GM19035 (cell line): ENCODE results near the gene PRSS22.
"Not testable (repeated sequence)": the region's sequence is repeated elsewhere in the genome, so short reads cannot be mapped to it uniquely, and the experiment has no call there.

Experiments used
- ATAC-seq: cut with Tn5 transposase; IDR thresholded peaks from one replicate; pipeline ENCODE4 v1.9.1; 2021; ENCODE audit not compliant: unreplicated experiment

PRSS22 gene, protein sequence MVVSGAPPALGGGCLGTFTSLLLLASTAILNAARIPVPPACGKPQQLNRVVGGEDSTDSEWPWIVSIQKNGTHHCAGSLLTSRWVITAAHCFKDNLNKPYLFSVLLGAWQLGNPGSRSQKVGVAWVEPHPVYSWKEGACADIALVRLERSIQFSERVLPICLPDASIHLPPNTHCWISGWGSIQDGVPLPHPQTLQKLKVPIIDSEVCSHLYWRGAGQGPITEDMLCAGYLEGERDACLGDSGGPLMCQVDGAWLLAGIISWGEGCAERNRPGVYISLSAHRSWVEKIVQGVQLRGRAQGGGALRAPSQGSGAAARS

DNA sequence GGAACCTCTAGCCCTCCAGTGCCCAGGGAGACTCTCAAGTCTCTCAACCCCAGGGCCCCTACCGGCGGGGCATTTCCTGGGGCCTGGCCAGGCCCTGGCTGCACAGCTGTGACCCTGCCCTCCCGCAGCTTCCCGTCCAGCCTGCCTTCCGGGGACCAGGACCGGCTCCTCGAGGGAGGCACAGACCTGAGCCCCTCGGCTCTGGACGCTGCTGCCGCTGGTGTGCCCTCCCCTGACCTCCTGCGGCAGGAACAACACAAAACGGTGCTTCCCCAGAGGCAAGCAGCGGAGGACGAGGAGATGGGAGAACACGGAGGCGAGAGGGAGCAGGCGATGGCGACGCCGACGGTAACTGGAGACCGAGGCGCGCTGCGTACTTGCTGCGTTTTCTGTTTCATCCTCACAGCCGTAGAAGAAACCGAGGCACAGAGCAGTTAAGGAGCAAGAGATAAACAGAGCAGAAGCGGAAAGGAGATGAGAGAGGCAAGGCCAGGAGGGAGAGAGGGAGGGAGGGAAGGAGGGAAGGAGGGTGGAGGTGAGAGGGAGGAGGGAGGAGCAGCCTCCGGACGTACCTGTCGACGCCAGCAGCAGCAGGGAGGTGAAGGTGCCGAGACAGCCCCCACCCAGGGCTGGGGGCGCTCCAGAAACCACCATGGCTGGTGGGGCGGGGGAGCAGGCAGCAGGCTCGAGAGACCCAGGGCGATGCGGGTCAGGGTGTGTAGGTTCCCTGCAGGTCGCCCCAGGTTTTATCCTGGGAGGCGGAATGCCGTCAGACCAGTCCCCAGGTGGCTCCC lies at the start of gene PRSS22:
Gene PRSS22 (minus strand): TSS at position 720 of the 794 bp plus-strand sequence. CDS start 66 bp downstream, at position 654.
- no peak for ATAC-seq

DNA sequence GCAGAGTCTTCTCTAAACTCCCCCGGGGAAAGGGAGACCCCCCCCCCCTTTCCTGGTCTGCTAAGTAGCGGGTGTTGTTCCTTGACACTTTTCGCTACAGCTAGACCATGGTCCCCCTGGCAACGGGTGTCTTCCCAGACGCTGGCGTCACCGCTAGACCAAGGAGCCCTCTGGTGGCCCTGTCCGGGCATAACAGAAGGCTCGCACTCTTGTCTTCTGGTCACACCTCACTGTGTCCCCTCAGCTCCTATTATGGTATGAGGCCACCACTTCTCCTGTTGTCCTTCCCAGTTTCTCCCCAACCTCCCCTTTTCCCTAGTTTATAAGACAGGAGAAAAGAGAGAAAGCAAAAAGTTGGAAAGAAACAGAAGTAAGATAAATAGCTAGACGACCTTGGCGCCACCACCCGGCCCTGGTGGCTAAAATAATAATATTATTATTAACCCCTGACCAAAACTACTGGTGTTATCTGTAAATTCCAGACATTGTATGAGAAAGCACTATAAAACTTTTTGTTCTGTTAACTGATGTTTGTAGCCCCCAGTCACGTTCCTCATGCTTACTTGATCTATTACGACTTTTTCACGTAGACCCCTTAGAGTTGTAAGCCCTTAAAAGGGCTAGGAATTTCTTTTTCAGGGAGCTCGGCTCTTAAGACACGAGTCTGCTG lies 49.2 kb upstream of the PRSS22 start:
- not testable (repeated sequence) for ATAC-seq

DNA sequence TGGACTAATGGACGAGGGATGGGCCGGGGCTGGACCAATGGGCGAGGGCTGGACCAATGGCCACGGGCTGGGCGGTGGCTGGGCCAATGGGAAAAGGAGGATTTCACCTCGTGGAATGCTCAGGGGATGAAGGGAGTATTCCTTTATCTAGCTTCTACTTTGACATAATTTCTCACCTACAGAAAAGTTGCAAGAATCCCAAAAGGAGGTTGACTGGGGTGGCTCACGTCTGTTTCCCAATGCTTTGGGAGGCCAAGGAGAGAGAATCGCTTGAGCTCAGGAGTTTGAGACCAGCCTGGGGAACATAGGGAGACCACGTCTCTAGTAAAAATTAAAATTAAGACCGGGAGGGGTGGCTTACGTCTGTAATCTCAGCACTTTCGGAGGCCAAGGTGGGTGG lies 48.0 kb upstream of the PRSS22 start:
- no peak for ATAC-seq

DNA sequence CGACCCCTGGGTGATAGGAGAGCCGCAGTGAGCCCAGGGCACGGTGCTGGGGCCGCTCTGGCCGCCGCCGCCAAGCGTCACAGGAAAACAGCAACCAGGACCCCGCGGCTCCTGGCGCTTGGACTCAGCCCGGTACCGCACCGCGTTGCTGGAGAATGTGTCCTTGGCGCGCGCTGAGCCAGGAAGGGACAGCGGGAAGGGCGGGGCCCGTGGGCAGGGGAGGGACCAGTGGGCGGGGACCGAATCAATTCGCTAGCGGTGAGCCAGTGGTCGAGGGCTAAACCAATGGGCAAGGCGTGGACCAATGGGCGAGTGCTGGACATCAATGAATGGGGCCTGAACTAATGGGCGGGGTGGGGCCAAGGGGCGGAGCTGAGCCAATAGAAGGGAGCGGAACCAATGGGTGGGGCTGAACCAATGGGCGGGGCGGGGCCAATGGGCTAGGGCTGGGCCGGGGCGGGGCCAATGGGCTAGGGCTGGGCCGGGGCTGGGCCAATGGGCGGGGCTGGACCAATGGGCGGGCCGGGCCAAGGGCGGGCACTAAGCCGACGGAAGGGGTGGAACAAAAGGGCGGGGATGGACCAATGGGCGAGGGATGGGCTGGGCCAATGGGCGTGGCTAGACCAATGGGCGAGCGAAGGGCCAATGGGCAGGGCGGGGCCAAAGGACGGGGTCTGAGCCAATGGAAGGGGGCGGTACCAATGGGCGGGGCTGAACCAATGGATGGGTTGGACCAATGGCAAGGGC lies 47.4 kb upstream of the PRSS22 start:
- ATAC-seq: peak; percentile 68

DNA sequence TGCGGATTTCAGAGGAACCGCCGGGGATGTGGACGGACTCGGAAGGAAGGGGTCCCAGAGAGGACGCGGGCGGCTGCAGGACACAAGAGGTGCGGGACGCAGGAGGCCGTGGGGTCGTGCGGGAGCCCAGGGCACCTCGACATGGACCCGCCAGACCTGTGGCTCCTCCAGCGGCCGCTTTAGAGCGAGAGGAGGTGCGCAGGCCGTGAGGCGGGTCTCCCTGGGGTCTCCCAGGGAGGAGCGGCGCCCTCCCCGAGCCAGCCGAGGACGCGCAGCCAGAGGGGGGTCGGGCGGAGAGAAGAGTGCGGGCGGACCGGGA lies 46.9 kb upstream of the PRSS22 start:
- no peak for ATAC-seq

DNA sequence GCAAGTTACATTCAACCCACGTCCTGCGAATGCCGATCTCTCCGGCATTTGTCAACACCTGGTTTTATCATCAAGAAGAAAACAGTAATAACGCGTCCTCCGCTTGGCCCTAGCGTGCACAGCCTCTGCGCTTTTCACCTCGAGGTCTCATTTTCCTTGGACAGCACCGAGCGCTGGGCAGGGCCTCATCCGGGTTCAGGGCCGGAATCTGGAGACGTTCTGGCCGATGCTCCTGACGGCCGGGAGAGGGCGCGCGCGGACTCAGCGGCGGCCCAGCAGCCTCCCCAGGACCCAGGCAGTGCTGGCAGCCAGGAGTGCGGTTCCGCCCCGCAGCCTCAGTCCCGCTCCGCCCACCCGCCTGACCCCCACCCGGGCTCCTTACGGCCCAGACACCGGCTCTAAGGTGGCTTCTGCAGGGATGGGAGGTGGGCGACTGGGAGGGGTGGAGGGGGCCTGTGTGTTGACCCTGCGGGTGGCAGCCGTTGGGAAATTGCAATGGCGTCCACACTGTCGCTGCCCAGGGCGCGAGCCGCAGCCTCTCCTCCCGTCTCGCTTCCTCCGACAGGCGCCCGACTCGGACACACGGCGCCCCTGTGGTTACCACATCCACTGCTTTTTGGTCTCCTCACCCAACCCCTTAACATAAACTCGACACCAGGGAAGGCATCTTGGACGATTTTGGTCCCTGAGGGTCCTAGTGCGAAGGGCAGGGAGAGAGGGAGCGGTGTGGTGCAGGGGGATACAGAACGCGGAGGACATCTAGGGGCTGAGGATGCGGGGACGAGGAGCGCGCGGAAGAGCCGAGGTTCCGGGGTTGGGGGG lies 46.3 kb upstream of the PRSS22 start:
- ATAC-seq: peak; percentile 42

DNA sequence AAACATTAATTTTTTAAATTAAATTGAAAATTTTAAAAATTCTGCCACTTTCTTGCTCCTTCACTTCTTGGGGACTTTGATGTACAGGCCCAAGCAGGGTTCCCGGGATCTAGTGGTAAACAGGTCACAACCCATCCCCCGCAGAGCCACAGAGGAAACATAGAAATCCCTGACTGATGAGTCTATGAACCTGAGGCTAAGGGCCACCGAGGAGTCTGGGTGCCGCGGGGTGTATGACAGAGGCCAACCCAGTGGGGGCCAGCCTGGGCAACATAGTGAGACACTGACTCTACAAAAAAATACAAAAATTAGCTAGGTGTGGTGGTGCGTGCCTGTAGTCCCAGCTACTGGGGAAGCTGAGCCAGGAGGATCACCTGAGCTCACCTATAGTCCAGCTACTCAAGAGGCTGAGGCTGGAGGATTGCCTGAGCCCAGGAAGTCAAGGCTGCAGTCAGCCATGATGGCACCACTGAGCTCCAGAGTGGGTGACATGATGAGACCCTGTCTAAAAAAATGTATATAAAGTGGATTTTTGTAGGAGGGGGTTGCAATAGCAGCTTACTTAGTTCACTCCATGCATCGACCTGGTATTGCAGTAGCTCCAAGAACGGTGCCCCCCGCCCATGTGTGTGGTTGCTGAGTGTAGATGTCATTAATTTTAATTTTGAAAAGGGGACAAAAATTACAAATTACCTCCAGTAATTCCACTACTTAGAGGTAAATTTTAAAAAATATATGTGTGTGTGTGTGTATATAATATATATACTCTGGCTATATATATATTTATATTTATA lies 44.6 kb upstream of the PRSS22 start:
- no peak for ATAC-seq

DNA sequence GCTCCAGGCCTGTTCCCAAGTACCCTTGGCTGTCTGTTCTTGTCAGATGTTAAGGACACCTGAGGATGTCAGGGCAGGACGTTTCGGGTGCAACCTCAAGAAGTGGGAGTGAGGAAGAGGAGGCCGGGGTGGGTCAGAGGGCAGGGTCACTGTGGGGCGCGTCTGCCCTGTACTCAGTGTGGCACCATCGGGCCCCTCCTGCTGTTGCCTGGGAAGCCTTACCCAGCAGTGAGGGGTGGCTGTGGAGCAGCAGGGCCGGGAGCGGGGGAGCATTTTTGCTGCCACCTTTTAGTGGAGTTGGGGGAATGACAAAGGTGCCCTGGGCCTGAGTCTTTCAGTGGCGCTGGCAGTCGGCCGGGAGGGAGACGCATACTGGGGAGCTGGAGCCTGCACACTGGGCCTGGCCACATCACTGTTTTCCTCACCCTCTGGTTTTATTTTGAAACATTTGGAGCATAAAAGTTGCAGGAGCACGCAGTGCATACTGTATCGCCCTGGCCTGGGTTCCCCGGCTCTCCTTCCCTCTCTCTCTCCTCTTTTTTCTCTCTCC lies 42.6 kb upstream of the PRSS22 start:
- no peak for ATAC-seq

DNA sequence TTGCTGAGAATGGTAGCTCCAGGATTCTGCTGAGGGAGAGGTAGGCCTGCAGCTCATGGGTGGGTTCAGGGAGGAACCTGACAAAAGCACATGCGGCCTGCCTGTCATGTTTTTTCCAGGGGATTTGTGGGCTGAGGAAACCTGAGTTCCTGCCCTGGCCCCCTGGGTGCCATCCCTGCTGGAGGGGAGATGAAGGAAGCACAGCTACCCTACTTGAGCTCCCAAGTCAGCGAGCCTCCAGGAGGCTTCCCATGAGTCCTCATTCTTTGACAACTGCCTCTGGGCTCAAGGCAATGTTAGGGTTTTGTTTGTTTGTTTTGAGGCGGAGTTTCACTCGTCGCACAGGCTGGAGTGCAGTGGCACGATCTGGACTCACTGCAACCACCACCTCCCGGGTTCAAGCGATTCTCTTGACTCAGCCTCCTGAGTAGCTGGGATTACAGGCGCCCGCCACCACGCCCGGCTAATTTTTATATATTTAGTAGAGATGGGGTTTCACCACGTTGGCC lies 41.6 kb upstream of the PRSS22 start:
- ATAC-seq: no peak

DNA sequence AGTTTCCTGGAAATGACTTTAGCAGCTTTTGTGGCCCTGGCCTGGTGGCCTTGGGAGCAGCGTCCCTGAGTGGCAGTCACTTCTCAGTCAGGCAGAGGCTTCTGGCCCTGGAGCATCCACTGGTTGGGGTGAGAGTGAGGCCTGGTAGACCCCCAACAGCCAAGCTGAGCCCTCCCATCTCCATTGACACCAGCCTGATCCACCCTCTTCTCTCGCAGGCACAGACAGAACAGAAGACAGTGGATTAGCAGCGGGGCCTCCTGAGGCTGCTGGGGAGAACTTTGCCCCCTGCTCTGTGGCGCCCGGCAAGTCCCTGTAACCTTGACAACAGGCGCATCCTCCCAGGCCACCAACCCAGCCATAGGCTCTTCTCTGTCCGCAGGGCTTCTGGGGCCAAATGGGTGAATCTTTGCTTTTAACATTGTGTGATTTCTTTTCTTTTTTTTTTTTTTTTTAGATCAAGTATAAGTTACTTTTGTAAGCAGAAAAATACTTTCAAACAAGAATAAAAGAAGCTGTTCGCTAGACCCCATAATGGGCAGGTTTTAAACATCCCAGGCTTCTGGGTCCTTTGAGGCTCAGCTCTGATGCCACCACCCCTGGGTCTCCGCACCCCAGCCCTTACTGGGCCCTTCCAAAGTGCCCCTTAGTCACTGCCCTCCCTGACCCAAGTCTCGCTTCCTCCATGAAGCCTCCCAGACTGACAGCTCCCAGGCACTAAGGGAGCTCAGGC lies 41.0 kb upstream of the PRSS22 start:
- no peak for ATAC-seq

DNA sequence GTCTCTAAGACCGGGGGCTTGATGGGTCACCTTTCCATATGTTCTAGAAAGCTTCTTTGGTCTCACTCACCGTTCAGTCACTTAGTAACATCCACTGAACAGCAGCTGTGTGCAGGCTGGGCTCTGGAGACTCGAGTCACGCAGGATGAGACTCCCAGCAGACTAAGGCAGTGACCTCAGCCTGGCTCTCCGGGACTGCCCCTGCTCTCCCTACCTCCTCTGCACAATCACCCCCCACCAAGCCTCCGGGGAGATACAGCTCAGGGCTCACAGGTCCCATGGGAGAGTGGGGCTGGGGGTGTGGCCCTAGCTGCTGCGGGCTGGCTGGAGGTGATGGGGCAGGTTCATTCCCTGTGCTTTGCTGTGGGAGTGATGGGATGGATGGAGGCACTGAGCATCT lies 39.1 kb upstream of the PRSS22 start:
- ATAC-seq: no peak

DNA sequence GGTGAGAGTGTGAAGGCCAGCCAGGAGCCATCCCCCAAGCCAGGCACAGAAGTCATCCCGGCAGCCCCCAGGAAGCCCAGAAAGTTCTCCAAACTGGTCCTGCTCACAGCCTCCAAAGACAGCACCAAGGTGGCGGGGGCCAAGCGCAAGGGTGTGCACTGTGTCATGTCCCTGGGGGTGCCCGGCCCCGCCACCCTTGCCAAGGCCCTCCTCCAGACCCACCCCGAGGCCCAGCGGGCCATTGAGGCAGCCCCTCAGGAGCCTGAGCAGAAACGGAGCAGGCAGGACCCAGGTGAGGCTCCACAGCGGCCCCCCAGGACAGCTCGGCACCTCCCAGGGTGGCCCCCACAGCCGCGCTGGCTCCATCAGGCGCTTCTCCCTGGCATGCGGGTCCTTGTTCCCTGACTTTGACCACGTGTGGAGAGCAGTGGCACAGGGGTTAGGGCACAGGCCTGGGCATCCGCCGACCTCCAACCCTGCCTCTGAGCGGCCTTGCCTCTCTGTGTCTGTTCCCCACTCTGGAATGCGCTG lies 38.6 kb upstream of the PRSS22 start:
- ATAC-seq: no peak

DNA sequence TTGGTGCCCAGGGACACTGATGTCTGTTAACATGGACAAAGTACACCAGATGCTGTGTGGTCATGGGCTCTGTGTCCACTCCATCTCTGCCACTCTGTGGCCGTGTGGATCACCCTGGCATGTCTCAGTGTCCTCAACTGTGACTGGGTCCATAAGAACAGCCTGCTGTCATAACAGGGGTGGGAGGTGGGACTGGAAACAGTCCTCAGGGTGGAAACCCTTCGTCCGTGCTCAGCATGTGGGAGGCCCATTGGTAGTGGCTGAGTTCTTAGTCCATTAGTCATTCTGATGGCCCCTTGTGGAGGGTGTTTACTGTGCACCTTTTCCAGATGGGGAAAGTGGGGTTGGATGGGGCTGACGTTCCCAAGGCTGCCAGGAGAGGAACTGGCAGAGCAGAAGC lies 37.8 kb upstream of the PRSS22 start:
- ATAC-seq: no peak

DNA sequence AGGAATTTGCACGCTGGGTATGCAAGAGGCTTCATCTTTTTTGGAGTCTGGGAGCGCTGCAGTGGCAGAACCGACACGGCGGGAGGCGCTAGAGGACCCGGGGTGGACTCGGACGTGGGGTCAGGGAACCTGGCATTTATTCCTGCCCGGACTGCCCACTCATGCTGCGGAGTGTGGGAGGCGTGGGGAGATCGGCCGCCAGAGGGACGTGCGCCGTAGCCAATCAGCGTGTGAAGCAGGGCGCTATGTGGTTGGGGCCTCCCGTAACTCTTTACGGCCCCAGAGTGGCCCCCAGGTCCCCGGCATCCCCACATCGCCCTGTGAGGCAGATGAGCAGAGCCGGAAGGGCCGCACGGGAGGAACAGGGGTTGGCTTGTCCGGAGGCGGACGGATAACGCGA lies 36.3 kb upstream of the PRSS22 start:
- no peak for ATAC-seq

DNA sequence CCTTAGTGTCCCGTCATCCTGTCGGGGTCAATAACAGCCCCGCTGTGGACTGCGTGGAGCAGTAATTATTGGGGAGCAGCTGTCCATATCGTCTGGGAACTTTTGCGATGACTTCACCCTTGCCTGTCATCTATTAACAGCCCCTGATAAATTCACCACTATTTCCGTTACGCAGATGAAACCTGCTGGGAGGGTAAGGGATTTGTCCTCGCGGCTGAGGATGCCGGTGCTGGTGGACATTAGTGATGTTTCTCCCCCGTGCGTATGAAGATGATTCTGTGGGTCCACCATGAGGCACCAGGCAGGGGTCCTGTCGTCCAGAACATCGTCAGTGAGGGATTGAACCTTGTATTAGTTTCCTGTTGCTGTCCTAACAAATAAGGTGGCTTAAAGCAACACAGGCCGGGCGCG lies 26.1 kb upstream of the PRSS22 start:
- no peak for ATAC-seq

DNA sequence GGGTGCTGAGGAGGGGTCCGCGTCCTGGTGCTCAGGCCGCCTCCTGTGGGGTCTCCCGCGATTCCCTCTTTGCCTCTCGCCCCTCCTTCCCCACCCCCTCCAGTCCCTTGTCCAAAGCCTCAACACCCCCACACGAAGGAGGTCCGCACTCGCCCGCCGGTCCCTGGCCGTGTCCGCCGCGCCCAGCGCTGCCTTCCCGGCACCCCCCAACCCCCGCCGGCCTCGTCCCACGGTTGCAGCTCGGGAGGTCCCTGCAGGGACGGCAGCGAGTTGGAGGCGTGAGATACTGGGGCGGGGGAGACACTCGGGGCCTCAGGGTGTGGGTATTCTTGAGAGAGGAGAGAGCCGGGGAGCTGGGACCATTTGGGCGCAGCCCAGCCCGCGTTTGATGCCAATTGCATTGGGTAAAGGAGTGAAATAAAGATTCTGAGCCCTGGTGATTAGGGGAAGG lies 25.5 kb upstream of the PRSS22 start:
- ATAC-seq: no peak

DNA sequence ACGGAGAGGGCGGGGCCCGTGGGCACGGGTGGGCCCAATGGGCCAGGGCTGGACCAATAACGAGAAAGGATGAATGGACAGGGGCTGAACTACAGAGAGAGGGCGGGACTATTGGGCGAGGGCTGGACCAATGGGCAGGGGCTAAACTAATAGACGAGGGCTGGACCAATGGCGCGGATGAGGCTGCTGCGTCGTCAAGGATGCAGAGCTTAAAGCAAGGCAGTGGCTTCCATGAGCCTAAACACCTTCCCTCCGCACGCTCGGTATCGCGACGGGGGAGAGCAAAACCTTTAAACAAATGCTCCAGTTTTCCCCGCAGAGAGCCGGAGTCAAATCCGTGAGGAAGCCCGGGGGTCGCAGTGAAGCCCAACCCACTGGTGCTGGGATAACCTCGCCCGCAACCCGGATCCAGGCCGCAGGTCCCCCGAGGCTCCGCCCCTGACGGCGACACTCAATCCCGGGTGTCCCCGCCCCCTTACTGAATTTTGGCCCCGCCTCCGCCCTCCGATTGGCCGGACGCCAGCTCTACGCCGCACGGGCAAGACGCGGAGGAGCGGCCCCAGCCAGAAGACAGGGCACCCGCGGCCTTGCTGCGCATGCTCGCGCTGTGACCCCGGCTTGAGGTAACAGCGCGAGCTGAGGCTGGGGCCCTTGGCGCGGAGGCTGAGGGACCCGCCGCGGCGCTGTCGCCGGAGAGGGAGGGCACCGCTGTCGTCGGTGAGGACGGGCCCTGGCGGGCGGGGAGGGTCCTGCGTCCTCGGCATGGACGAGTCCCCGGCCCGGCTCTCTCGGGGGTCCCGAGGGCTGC lies 24.9 kb upstream of the PRSS22 start, which contains the start of gene FLYWCH2:
Gene FLYWCH2 (plus strand): TSS at position 566 of the 808 bp plus-strand sequence. CDS start 13,235 bp downstream, outside the sequence.
- peak; percentile 87 for ATAC-seq
